ENCODE results near the gene PGGT1B.

GRCh38 chr5:115298811-115299210 is 36.1 kb upstream of the PGGT1B start:
- TF ChIP-seq CTCF (IDR thresholded peaks at IDR 0.05) (no peak), EP300 (IDR thresholded peaks at IDR 0.05) (no peak), POLR2AphosphoS5 (IDR thresholded peaks at IDR 0.05) (no peak)

Data from sigmoid colon (tissue), 4 donors.